GM19099 (cell line): ENCODE data around the gene THAP7.

ENCODE experiments used
- POLR2A ChIP-seq: IDR thresholded peaks from 3 replicates; pipeline ENCODE4 v1.6.1; 2011; ENCODE audit warnings: low read depth; ENCODE audit not compliant: insufficient read length; ENCODE audit errors: extremely low read depth

The THAP7 gene

GRCh38 chr22:20999350-21000206, 2.3 kb downstream of the THAP7 start:
- no peak for TF ChIP-seq POLR2A

- TF ChIP-seq POLR2A, result no peak
Measured at GRCh38 chr22:20998411-20999336, 3.2 kb downstream of the THAP7 start.

- peak; percentile 27 for TF ChIP-seq POLR2A
Measured at GRCh38 chr22:20997536-20998257, 4.2 kb downstream of the THAP7 start.

GRCh38 chr22:20996598-20997535, 5.1 kb downstream of the THAP7 start:
- TF ChIP-seq POLR2A, result no peak

GRCh38 chr22:20996031-20996410, 5.9 kb downstream of the THAP7 start:
- TF ChIP-seq POLR2A, result no peak

GRCh38 chr22:20995329-20996030, 6.4 kb downstream of the THAP7 start:
- no peak for TF ChIP-seq POLR2A

GRCh38 chr22:20994902-20995241, 7.0 kb downstream of the THAP7 start:
- TF ChIP-seq POLR2A, result no peak

- TF ChIP-seq POLR2A, result no peak
Measured at GRCh38 chr22:20994128-20994901, 7.6 kb downstream of the THAP7 start.

GRCh38 chr22:20993304-20994127, 8.4 kb downstream of the THAP7 start:
- no peak for TF ChIP-seq POLR2A

GRCh38 chr22:20992456-20993303, 9.2 kb downstream of the THAP7 start:
- TF ChIP-seq POLR2A, result no peak

- TF ChIP-seq POLR2A, result no peak
Measured at GRCh38 chr22:20992056-20992442, 9.9 kb downstream of the THAP7 start.

- no peak for TF ChIP-seq POLR2A
Measured at GRCh38 chr22:20991252-20992055, 10.5 kb downstream of the THAP7 start.
